NB4 (cell line): ENCODE results near the gene SCAND1.

Source experiments
- POLR2A ChIP-seq: IDR thresholded peaks from 2 replicates; pipeline ENCODE4 v1.6.1; 2011; ENCODE audit warnings: mild to moderate bottlenecking; ENCODE audit not compliant: insufficient read length; ENCODE audit errors: extremely low read depth
- TF ChIP-seq, protein P1 (sequence below): IDR thresholded peaks from one replicate; pipeline ENCODE4 v1.5.1; 2012; ENCODE audit warnings: low read depth, low read length

DNA sequence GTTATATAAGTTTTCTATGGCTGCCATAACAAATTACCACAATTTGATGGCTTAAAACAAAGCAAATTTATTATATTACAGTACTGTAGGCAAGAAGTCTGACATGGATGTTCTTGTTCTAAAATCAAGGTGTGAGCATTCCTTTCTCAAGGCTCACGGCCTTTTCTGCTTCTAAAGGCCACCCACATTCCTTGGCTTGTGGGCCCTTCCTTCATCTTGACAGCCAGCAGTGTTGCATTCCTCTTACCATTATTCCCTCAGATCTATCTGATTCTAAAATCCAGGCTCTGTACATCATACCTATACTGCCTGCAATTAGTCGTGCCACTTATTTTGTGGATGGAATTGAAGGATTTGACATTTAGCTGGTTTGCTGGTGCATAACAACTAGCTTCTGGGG is 17.7 kb upstream of the SCAND1 start:
- TF ChIP-seq, protein P1, sequence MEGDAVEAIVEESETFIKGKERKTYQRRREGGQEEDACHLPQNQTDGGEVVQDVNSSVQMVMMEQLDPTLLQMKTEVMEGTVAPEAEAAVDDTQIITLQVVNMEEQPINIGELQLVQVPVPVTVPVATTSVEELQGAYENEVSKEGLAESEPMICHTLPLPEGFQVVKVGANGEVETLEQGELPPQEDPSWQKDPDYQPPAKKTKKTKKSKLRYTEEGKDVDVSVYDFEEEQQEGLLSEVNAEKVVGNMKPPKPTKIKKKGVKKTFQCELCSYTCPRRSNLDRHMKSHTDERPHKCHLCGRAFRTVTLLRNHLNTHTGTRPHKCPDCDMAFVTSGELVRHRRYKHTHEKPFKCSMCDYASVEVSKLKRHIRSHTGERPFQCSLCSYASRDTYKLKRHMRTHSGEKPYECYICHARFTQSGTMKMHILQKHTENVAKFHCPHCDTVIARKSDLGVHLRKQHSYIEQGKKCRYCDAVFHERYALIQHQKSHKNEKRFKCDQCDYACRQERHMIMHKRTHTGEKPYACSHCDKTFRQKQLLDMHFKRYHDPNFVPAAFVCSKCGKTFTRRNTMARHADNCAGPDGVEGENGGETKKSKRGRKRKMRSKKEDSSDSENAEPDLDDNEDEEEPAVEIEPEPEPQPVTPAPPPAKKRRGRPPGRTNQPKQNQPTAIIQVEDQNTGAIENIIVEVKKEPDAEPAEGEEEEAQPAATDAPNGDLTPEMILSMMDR, result no peak
- no peak for TF ChIP-seq POLR2A
